PC-9 (cell line): ENCODE data around the gene PLCH2.

Experiments used
- CTCF ChIP-seq: fragments of 200-600 bp; sonication (generic); conservative IDR thresholded peaks from 2 replicates; pipeline ENCODE4 v1.6.1; 2017; ENCODE audit warnings: mixed run types, antibody characterized with exemption, mild to moderate bottlenecking, moderate library complexity
- EZH2 ChIP-seq: fragments of 200-600 bp; sonication (generic); IDR thresholded peaks from 2 replicates; pipeline ENCODE4 v1.8.0; 2017; ENCODE audit warnings: antibody characterized with exemption, low read depth

- TF ChIP-seq EZH2 = no peak
- no peak for TF ChIP-seq CTCF
Observed at GRCh38 chr1:2470290-2471158, 5.6 kb upstream of the PLCH2 start.
